Keratinocyte (primary cell): ENCODE data around the gene IL17C. TPM values are rescaled to one million over a fixed set of nuclear protein-coding genes. Genes with fewer than 3 reads are reported as not detected.

Experiments
- DNase-seq: peaks from one replicate; pipeline ENCODE4 v3.0.0-alpha.2; 2011; ENCODE audit warnings: low read depth, missing footprints, low spot score
- FAIRE-seq: peaks from 2 replicates; lab custom pipeline; 2011; peaks lifted over from hg19 to GRCh38; lab: Jason Lieb, UNC
- H2AFZ ChIP-seq: 2 replicates; pipeline ENCODE4 v1.6.0; 2012; ENCODE audit warnings: low read length, control low read depth, inconsistent platforms; ENCODE audit not compliant: control insufficient read depth
- H3K27ac ChIP-seq: 2 replicates; pipeline ENCODE4 v1.5.1; 2011; ENCODE audit warnings: low read length; ENCODE audit not compliant: control insufficient read depth, insufficient read depth
- H3K27me3 ChIP-seq: 3 replicates; pipeline ENCODE4 v1.6.0; 2011; ENCODE audit warnings: low read length; ENCODE audit not compliant: control insufficient read depth, insufficient read depth; ENCODE audit errors: extremely low read depth
- H3K36me3 ChIP-seq, 2 experiments: 2 replicates in 1 of 2; 3 replicates in 1 of 2; pipeline ENCODE4 v1.5.1; 2011; ENCODE audit warnings: low read length in 2 of 2, mild to moderate bottlenecking in 1 of 2; ENCODE audit not compliant: control insufficient read depth in 2 of 2, insufficient read depth in 2 of 2; ENCODE audit errors: extremely low read depth in 1 of 2
- H3K4me1 ChIP-seq: 3 replicates; pipeline ENCODE4 v1.5.1; 2011; ENCODE audit warnings: low read length; ENCODE audit not compliant: control insufficient read depth, insufficient read depth; ENCODE audit errors: extremely low read depth
- H3K4me2 ChIP-seq: 3 replicates; pipeline ENCODE4 v1.6.0; 2011; ENCODE audit warnings: low read depth, low read length; ENCODE audit not compliant: control insufficient read depth, insufficient read depth; ENCODE audit errors: extremely low read depth
- H3K4me3 ChIP-seq, 3 experiments: fragments of 200-600 bp in 1 of 3; sonication (generic) in 1 of 3; 2 replicates in 2 of 3; 3 replicates in 1 of 3; pipeline ENCODE4 v1.5.1; 2011 to 2016; ENCODE audit warnings: low read length in 3 of 3, mild to moderate bottlenecking in 3 of 3, control low read depth in 2 of 3, inconsistent platforms in 1 of 3, low read depth in 1 of 3, mixed read lengths in 1 of 3, mixed run types in 1 of 3, moderate library complexity in 1 of 3; ENCODE audit not compliant: control insufficient read depth in 2 of 3, insufficient read depth in 2 of 3; ENCODE audit errors: extremely low read depth in 1 of 3
- H3K79me2 ChIP-seq: 2 replicates; pipeline ENCODE4 v1.6.0; 2012; ENCODE audit warnings: low read length; ENCODE audit not compliant: control insufficient read depth, insufficient read depth
- H3K9ac ChIP-seq: 3 replicates; pipeline ENCODE4 v1.6.0; 2011; ENCODE audit warnings: low read length; ENCODE audit not compliant: control insufficient read depth, insufficient read depth; ENCODE audit errors: extremely low read depth
- H3K9me1 ChIP-seq: 3 replicates; pipeline ENCODE4 v1.6.0; 2011; ENCODE audit warnings: low read length; ENCODE audit not compliant: control insufficient read depth, insufficient read depth; ENCODE audit errors: extremely low read depth
- H3K9me3 ChIP-seq: 2 replicates; pipeline ENCODE4 v1.5.1; 2012; ENCODE audit warnings: low read depth, low read length; ENCODE audit not compliant: control insufficient read depth
- H4K20me1 ChIP-seq: 3 replicates; pipeline ENCODE4 v1.6.0; 2011; ENCODE audit warnings: low read length; ENCODE audit not compliant: control insufficient read depth, insufficient read depth; ENCODE audit errors: extremely low read depth
- EZH2 ChIP-seq: IDR thresholded peaks from one replicate; pipeline ENCODE4 v1.6.1; 2012; ENCODE audit warnings: inconsistent platforms, mild to moderate bottlenecking, low read length, moderate library complexity
- dilution Hi-C: fragments of 300-500 bp; cut with MboI; formaldehyde crosslinking; loops from one replicate; pipeline ENCODE4 v1.7.0; 2020; ENCODE audit warnings: low sequenced_read_pairs; ENCODE audit not compliant: extremely low pct_ligation_motif_present
- polyA plus RNA-seq, 5 experiments: library from polyadenylated mRNA; depleted of rRNA in 3 of 5; stranded (reverse) in 3 of 5; stranded (forward) in 1 of 5; unstranded in 1 of 5; fragments of >200 nt; gene quantifications; 1 replicate in 1 of 5; 2 replicates in 3 of 5; 3 replicates in 1 of 5; pipeline versions ENCODE4 v1.2.1 to v1.2.3, GENCODE V29; 2011 to 2012; ENCODE audit warnings: missing spikeins in 2 of 5, low read depth in 1 of 5, low replicate concordance in 1 of 5
- TF ChIP-seq, protein P1 (sequence below), 3 experiments: IDR thresholded peaks in 1 of 3; conservative IDR thresholded peaks in 1 of 3; optimal IDR thresholded peaks in 1 of 3; 2 replicates in 2 of 3; 3 replicates in 1 of 3; pipeline versions ENCODE3 to v1.5.1; 2011; ENCODE audit warnings: low read length in 3 of 3, mild to moderate bottlenecking in 3 of 3, moderate library complexity in 2 of 3, control low read depth in 1 of 3, inconsistent platforms in 1 of 3; ENCODE audit not compliant: insufficient read depth in 2 of 3; ENCODE audit errors: extremely low read depth in 1 of 3

IL17C gene
- polyA plus RNA-seq, 1 donor (not counting 4 experiments of a cell fraction or from before 2014, with no cell fraction given): not detected

DNA sequence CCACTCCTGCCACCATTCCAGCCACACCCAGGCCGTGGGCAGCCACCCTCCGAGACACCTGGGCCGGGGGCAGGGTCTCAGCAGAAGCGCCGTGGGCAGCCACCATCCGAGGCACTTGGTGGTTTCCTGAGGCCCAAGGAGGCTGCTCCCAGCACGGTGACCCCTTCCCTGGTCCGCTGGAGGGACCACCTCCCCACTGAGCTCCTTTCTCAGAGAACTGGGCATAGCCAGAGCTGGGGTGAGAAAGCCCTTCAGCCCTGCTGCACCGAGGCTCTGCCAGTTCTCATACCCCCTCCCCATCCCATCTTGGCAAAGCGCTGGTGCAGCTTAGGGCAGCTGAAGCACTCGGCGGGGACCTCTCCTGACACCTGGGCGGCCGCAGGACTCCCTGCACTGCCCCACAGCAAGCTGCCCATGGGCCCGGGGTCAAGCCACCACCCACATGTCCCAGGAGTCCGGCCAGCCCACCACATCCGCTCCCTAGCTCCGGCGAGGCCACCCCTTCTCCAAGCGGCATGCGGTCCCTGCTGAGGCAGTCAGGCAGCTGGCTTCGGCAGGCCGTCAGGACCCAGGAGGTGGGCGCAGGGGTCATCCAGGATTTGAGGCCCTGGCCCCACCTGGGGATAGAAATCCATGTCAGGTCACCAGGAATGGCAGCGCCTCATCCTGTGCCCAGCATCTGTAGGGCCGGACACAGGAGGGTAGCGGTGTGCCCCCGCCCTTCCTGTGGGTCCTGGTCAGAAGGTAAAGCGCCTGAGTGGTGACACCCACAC, 13.8 kb downstream of the IL17C start:
- TF ChIP-seq, protein P1, sequence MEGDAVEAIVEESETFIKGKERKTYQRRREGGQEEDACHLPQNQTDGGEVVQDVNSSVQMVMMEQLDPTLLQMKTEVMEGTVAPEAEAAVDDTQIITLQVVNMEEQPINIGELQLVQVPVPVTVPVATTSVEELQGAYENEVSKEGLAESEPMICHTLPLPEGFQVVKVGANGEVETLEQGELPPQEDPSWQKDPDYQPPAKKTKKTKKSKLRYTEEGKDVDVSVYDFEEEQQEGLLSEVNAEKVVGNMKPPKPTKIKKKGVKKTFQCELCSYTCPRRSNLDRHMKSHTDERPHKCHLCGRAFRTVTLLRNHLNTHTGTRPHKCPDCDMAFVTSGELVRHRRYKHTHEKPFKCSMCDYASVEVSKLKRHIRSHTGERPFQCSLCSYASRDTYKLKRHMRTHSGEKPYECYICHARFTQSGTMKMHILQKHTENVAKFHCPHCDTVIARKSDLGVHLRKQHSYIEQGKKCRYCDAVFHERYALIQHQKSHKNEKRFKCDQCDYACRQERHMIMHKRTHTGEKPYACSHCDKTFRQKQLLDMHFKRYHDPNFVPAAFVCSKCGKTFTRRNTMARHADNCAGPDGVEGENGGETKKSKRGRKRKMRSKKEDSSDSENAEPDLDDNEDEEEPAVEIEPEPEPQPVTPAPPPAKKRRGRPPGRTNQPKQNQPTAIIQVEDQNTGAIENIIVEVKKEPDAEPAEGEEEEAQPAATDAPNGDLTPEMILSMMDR (optimal IDR thresholded peaks at IDR 0.05 in 1 of 3, IDR thresholded peaks at IDR 0.05 in 1 of 3, conservative IDR thresholded peaks at IDR 0.05 in 1 of 3; ENCODE audit: extremely low read depth in 1 of 3, insufficient read depth in 2 of 3, low read length in 3 of 3): no peak
- no peak for TF ChIP-seq EZH2
- no peaks in the 10 kb centered on the region for H3K4me1 ChIP-seq
- no peaks in the 10 kb centered on the region for H3K9me3 ChIP-seq
- no peak overlapping the region for H2AFZ ChIP-seq
- no peak overlapping the region for H3K4me3 ChIP-seq
- no peak overlapping the region for H3K27ac ChIP-seq
- no peak overlapping the region for H3K9ac ChIP-seq
- H3K79me2 ChIP-seq: peaks cover 3% of the 10 kb centered on the region
- no peaks in the 10 kb centered on the region for H3K9me1 ChIP-seq
- H3K36me3 ChIP-seq: peaks cover 33 to 41% of the 10 kb centered on the region in 2 experiments
- dilution Hi-C loops: loop anchor here (25.0 kb wide), 1 partner anchor 110 kb away; no protein-coding TSS in a partner anchor
- FAIRE-seq (no peak), DNase-seq (no peak)
- H3K4me2 ChIP-seq: no peak overlapping the region
- peaks cover 12% of the 10 kb centered on the region for H4K20me1 ChIP-seq
- H3K27me3 ChIP-seq: no peaks in the 10 kb centered on the region

DNA sequence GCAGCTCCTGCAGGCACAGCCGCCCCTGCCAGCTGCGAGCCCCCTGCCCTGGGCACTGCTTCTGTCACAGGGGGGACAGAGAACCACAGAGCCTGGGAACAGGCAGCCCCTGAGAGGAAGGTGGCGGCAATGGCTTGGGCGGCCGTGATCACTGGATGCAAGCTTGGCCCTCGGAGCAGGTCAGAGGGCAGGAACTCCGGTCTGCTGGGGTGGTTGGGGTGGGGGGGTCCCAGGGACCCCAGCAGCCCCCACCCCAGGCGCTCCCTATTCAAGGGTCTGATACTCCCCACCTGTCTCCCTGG, 14.3 kb downstream of the IL17C start:
- Histone ChIP-seq H3K27ac (no peak overlapping the region), H3K9ac (no peak overlapping the region), H3K4me3 (no peak overlapping the region), H3K4me2 (no peak overlapping the region), H3K36me3 (peaks cover 37 to 45% of the 10 kb centered on the region in 2 experiments), H4K20me1 (peaks cover 17% of the 10 kb centered on the region), H3K27me3 (no peaks in the 10 kb centered on the region), H2AFZ (no peak overlapping the region), H3K9me1 (no peaks in the 10 kb centered on the region), H3K4me1 (no peaks in the 10 kb centered on the region), H3K79me2 (peaks cover 9% of the 10 kb centered on the region), H3K9me3 (no peaks in the 10 kb centered on the region)
- no peak for FAIRE-seq
- no peak for TF ChIP-seq EZH2
- TF ChIP-seq, protein P1 (optimal IDR thresholded peaks at IDR 0.05 in 1 of 3, IDR thresholded peaks at IDR 0.05 in 1 of 3, conservative IDR thresholded peaks at IDR 0.05 in 1 of 3; ENCODE audit: extremely low read depth in 1 of 3, insufficient read depth in 2 of 3, low read length in 3 of 3): no peak
- dilution Hi-C loops: loop anchor here (25.0 kb wide), 1 partner anchor 110 kb away; no protein-coding TSS in a partner anchor
- DNase-seq: no peak
